WTC11 (cell line): ENCODE results near the gene EEFSEC.

Experiments used
- CREB1 ChIP-seq: sonication (generic); formaldehyde crosslinking; IDR thresholded peaks from 2 replicates; pipeline ENCODE4 v1.8.0; 2023; ENCODE audit warnings: mild to moderate bottlenecking, missing genetic modification reagents
- ESRRA ChIP-seq: sonication (generic); formaldehyde crosslinking; IDR thresholded peaks from 2 replicates; pipeline ENCODE4 v1.8.1; 2022; ENCODE audit warnings: mild to moderate bottlenecking, missing genetic modification reagents, borderline replicate concordance
- TF ChIP-seq, protein P1 (sequence below): sonication (generic); formaldehyde crosslinking; conservative IDR thresholded peaks from 2 replicates; pipeline ENCODE4 v1.8.1; 2022; ENCODE audit warnings: mild to moderate bottlenecking, missing genetic modification reagents
- TF ChIP-seq, protein P2 (sequence below): fragments of 200-600 bp; IDR thresholded peaks from 2 replicates; pipeline ENCODE4 v1.8.0; 2022; ENCODE audit warnings: antibody characterized with exemption

DNA sequence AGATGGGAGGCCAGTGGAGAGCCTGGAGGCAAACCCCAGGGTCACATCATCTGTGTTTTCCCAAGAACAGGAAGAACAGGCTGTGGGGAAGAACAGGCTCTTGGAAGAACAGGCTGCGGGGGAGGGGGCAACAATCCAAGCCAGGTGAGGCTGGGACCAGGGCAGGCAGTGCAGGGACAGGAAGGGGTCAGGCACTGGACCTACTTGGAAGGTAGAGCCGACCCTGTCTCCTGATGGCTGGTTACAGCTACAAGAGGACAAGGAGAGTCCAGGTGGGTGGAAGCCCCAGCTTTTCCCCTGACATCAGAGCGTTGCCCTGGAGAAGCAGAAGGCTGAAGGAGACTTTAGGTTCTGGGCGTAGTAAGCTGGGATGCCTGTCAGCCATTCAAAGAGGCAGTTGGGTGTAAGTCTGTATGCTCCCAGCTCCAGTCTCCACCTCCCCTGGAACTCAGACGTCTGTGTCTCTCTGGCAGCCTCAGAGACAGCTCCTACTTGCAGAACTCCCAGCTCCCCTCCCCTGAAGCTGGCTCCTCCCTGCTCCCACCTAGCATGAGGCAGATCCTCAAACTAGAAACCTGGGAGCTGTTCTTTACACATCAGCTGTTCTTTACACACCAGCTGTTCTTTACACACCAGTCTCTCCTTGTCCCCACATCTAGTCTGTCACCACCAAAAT lies 182.5 kb downstream of the EEFSEC start:
- TF ChIP-seq, protein P1, sequence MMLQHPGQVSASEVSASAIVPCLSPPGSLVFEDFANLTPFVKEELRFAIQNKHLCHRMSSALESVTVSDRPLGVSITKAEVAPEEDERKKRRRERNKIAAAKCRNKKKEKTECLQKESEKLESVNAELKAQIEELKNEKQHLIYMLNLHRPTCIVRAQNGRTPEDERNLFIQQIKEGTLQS (CRISPR knock-in tag): no peak
- TF ChIP-seq ESRRA (CRISPR knock-in tag) (no peak), CREB1 (CRISPR knock-in tag) (no peak)
- TF ChIP-seq, protein P2, sequence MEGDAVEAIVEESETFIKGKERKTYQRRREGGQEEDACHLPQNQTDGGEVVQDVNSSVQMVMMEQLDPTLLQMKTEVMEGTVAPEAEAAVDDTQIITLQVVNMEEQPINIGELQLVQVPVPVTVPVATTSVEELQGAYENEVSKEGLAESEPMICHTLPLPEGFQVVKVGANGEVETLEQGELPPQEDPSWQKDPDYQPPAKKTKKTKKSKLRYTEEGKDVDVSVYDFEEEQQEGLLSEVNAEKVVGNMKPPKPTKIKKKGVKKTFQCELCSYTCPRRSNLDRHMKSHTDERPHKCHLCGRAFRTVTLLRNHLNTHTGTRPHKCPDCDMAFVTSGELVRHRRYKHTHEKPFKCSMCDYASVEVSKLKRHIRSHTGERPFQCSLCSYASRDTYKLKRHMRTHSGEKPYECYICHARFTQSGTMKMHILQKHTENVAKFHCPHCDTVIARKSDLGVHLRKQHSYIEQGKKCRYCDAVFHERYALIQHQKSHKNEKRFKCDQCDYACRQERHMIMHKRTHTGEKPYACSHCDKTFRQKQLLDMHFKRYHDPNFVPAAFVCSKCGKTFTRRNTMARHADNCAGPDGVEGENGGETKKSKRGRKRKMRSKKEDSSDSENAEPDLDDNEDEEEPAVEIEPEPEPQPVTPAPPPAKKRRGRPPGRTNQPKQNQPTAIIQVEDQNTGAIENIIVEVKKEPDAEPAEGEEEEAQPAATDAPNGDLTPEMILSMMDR: no peak
